AG04450 (cell line): ENCODE data around the gene PDHA2. TPM values are rescaled to one million over a fixed set of nuclear protein-coding genes. Genes with fewer than 3 reads are reported as not detected.

Source experiments
- CTCF ChIA-PET: fragments of 300-600, 350-600 bp; formaldehyde crosslinking; extraction: SDS; loops from one replicate; lab custom pipeline; 2022; ENCODE audit warnings: antibody characterized with exemption, inconsistent platforms; lab: Charles Lee
- POLR2A ChIA-PET: fragments of 350-600 bp; formaldehyde crosslinking; extraction: SDS; loops from one replicate; lab custom pipeline; 2021; ENCODE audit warnings: antibody characterized with exemption, inconsistent platforms; lab: Yijun Ruan, JAX
- DNase-seq: peaks from one replicate; pipeline ENCODE4 v3.0.0-alpha.2; 2011; ENCODE audit warnings: low read depth, low spot score
- H3K27ac ChIP-seq: one replicate; pipeline ENCODE4 v1.5.1; 2012; ENCODE audit warnings: low read depth, low read length, control low read depth
- H3K27me3 ChIP-seq: one replicate; pipeline ENCODE4 v1.6.0; 2012; ENCODE audit warnings: low read length; ENCODE audit not compliant: control insufficient read depth, insufficient read depth
- H3K4me3 ChIP-seq: 2 replicates; pipeline ENCODE4 v1.5.1; 2011; ENCODE audit warnings: mild to moderate bottlenecking, low read depth, low read length, control low read depth
- H3K9me3 ChIP-seq: 2 replicates; pipeline ENCODE4 v1.5.1; 2012; ENCODE audit warnings: low read length; ENCODE audit not compliant: control insufficient read depth, insufficient read depth
- CTCF ChIP-seq: IDR thresholded peaks from 2 replicates; pipeline ENCODE4 v1.5.1; 2011; ENCODE audit warnings: low read depth, low read length, control low read depth, inconsistent platforms
- polyA minus RNA-seq: library from RNA; depleted of rRNA, polyadenylated mRNA; stranded (reverse); fragments of >200 nt; gene quantifications from 2 replicates; pipeline ENCODE4 v1.2.3, GENCODE V29; 2011; rRNA and poly(A)+ RNA removed
- polyA plus RNA-seq: library from polyadenylated mRNA; depleted of rRNA; stranded (reverse); fragments of >200 nt; gene quantifications from 2 replicates; pipeline ENCODE4 v1.2.3, GENCODE V29; 2011; rRNA removed

PDHA2 gene
- polyA plus RNA-seq: not detected in 2 replicates
- not detected in 2 replicates for polyA minus RNA-seq

- peaks cover 9% of the 10 kb centered on the region for H3K9me3 ChIP-seq
- TF ChIP-seq CTCF: no peak
- no peaks in the 10 kb centered on the region for H3K27me3 ChIP-seq
- POLR2A ChIA-PET: no interaction called here
- H3K4me3 ChIP-seq: no peak within 1 kb of the TSS
- H3K27ac ChIP-seq: no peak within 1 kb of the TSS
- CTCF ChIA-PET: no interaction called here
- DNase-seq: no peak
These were observed at the start of gene PDHA2 for GRCh38 chr4:95839891-95840290. PDHA2 (plus strand) TSS chr4:95840093; CDS start chr4:95840151, 58 bp downstream.

GRCh38 chr4:95798003-95798402 lies 41.9 kb upstream of the PDHA2 start:
- TF ChIP-seq CTCF: no peak
- DNase-seq: no peak
- CTCF ChIA-PET: no interaction called here

GRCh38 chr4:95798727-95799126 lies 41.2 kb upstream of the PDHA2 start:
- Histone ChIP-seq H3K27ac (no peak overlapping the region), H3K27me3 (no peaks in the 10 kb centered on the region), H3K4me3 (no peak overlapping the region), H3K9me3 (no peaks in the 10 kb centered on the region; the same call in 1 of the 2 replicates)
- TF ChIP-seq CTCF: no peak
- POLR2A ChIA-PET: no interaction called here
- CTCF ChIA-PET: no interaction called here
- DNase-seq: no peak

More at GRCh38 chr4:95798003-95798402, 41.9 kb upstream of the PDHA2 start:
- Histone ChIP-seq H3K27ac (no peak overlapping the region), H3K4me3 (no peak overlapping the region), H3K9me3 (no peaks in the 10 kb centered on the region; the same call in 1 of the 2 replicates), H3K27me3 (no peaks in the 10 kb centered on the region)
- POLR2A ChIA-PET: no interaction called here

GRCh38 chr4:95821867-95822266 lies 18.0 kb upstream of the PDHA2 start:
- DNase-seq: no peak
- Histone ChIP-seq H3K27ac (no peak overlapping the region), H3K9me3 (no peaks in the 10 kb centered on the region), H3K4me3 (no peak overlapping the region), H3K27me3 (no peaks in the 10 kb centered on the region)
- POLR2A ChIA-PET: no interaction called here
- TF ChIP-seq CTCF: no peak
- CTCF ChIA-PET: no interaction called here

GRCh38 chr4:95825546-95825945 lies 14.3 kb upstream of the PDHA2 start:
- no peak for TF ChIP-seq CTCF
- Histone ChIP-seq H3K9me3 (no peaks in the 10 kb centered on the region), H3K27me3 (no peaks in the 10 kb centered on the region), H3K27ac (no peak overlapping the region), H3K4me3 (no peak overlapping the region)
- ChIA-PET POLR2A (no interaction called here), CTCF (no interaction called here)
- DNase-seq: no peak
